Activated T-cell treated with anti-CD3 and anti-CD28 coated beads, Interleukin-2, amount 50 U/mL, for 24 hours (primary cell): ENCODE results near the gene LSMEM2.
"Not testable (repeated sequence)": the region's sequence is repeated elsewhere in the genome, so short reads cannot be mapped to it uniquely, and the experiment has no call there.

Source experiments
- DNase-seq: peaks from one replicate; pipeline ENCODE4 v3.0.0-alpha.2; 2020
- H3K27ac Mint-ChIP-seq: 2 replicates; pipeline ENCODE4 v1.8.0; 2020; ENCODE audit warnings: mild to moderate bottlenecking, mixed read lengths
- H3K27me3 Mint-ChIP-seq: 2 replicates; pipeline ENCODE4 v1.8.0; 2020; ENCODE audit warnings: mixed read lengths
- H3K36me3 Mint-ChIP-seq: 2 replicates; pipeline ENCODE4 v1.8.0; 2020; ENCODE audit warnings: low read depth, mixed read lengths
- H3K4me1 Mint-ChIP-seq: 2 replicates; pipeline ENCODE4 v1.8.0; 2020; ENCODE audit warnings: low read depth, mixed read lengths
- H3K4me3 Mint-ChIP-seq: 2 replicates; pipeline ENCODE4 v1.8.0; 2020; ENCODE audit warnings: mild to moderate bottlenecking, moderate library complexity, mixed read lengths
- H3K9me3 Mint-ChIP-seq: 2 replicates; pipeline ENCODE4 v1.8.0; 2020; ENCODE audit warnings: mixed read lengths

Gene LSMEM2

DNA sequence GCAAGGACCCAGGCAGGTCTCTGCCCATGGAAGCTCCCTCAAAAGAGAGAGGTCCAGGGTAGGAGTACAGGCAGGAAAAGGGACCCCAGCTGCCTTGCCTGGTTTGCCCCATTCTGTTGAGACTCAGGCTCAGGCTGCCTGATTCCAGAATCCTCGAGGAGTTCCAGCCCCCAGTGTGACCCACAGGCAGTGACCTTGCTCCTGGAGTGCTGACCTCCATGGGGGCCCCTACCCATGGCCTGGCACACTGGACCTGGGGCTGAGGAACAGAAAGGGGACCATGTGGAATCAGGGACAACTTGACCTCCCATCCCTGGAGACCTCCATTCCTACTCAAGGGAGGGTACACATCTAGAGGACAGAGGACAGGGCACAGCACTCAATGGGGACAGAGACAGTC lies 13.3 kb upstream of the LSMEM2 start:
- no peaks in the 10 kb centered on the region for H3K9me3 Mint-ChIP-seq
- no peaks in the 10 kb centered on the region for H3K36me3 Mint-ChIP-seq
- no peak for DNase-seq
- H3K27me3 Mint-ChIP-seq: peaks cover 24% of the 10 kb centered on the region
- no peak overlapping the region for H3K4me3 Mint-ChIP-seq
- H3K27ac Mint-ChIP-seq: peak overlapping the region; percentile 50
- H3K4me1 Mint-ChIP-seq: peaks cover 1% of the 10 kb centered on the region

DNA sequence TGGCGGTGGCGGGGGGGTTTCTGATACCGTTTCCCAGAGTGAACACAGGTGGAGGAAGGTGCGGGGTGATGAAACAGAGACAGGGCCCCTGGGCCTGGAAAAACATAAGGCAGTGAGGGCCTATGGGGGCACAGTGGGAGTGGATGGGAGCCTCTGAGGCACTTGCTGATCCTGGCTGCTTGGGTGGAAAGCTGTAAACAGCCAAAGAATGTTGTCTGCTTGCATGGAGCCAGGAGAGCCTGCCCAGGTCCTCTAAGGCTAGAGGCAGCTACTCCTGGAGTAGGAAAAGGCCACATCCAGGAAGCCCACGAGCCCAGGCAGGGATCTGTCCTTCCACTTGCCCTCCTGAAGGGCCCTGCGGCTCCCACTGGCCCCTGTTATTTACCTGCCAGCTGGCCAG lies 12.9 kb upstream of the LSMEM2 start:
- H3K4me1 Mint-ChIP-seq: peaks cover 1% of the 10 kb centered on the region
- H3K9me3 Mint-ChIP-seq: no peaks in the 10 kb centered on the region
- peak overlapping the region; percentile 50 for H3K27ac Mint-ChIP-seq
- no peaks in the 10 kb centered on the region for H3K36me3 Mint-ChIP-seq
- DNase-seq: no peak
- H3K4me3 Mint-ChIP-seq: no peak overlapping the region
- peaks cover 24% of the 10 kb centered on the region for H3K27me3 Mint-ChIP-seq

DNA sequence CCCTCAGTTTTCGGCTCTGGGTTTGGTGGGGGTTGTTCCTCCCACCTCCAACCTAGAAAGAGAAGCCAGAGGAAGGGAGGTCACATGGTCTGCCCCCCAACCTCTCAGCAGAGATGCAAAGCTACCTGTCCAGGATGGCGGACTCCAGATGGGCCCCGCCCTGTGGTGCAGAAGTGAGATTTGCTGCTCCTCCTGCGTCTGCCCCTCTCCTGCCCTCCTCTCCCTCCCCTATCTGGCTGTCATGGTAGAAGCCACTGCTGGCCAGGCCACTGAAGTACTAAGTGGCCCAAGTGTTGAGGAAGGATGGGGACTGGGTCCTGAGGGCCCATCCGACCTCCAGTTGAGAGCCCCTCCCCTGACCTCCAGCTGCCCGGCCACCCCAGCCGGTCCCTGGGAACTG lies 12.1 kb upstream of the LSMEM2 start:
- DNase-seq: no peak
- H3K36me3 Mint-ChIP-seq: no peaks in the 10 kb centered on the region
- no peaks in the 10 kb centered on the region for H3K9me3 Mint-ChIP-seq
- no peak overlapping the region for H3K4me3 Mint-ChIP-seq
- peaks cover 24% of the 10 kb centered on the region for H3K27me3 Mint-ChIP-seq
- H3K27ac Mint-ChIP-seq: no peak overlapping the region
- peaks cover 4% of the 10 kb centered on the region for H3K4me1 Mint-ChIP-seq

DNA sequence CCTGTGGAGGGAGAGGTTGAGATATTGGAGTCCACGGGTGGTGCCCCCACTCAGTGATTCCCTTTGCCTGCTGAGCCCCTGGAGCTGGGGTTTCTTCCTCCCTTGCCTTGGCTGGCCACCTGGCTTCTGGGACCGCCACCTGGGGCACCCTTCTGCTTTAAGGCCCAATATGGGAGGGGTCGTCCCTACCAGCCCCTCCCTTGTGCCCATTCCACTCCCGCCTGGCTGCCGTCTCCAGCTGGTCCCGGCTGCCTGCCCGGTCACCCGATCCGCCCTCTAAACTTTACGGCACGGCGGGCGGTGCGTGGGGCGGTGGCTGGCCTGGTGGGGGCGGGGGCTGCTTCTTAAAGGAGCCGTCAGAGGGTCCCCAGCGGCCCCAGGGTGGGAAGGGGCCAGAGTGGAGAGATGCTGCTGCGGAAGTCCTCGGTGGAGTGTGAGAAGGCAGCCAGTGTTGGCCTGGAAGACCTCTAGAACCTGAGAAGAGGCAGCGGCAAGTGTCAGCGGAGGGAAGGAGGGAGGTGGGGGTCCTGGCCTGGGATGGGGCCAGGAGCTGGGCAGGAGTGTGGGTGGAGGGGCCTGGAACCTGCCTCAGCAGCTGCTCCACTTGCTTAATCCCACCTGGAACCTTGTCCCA lies 11.5 kb upstream of the LSMEM2 start:
- Mint-ChIP-seq H3K4me3 (no peak overlapping the region), H3K36me3 (no peaks in the 10 kb centered on the region), H3K9me3 (no peaks in the 10 kb centered on the region), H3K27ac (no peak overlapping the region), H3K27me3 (peaks cover 24% of the 10 kb centered on the region), H3K4me1 (peaks cover 5% of the 10 kb centered on the region)
- DNase-seq: no peak

DNA sequence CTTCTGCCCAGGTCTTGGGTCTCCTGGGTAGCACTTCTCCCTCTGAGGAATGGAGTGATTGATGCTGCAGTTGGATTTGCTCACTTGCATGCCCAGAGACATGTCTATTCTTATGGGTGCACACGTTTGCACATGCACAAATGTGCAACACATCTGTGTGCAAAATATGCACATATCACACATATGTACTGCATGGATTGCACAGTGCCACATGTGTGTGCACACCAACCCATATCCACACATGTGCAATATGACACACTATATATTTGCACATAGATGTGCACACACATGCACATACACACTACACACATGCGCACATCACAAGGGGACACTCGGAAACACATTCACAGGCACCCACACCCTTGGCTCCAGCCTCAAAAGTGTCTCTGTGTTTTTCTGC lies 10.6 kb upstream of the LSMEM2 start:
- Mint-ChIP-seq H3K36me3 (no peaks in the 10 kb centered on the region), H3K4me3 (no peak overlapping the region), H3K9me3 (no peaks in the 10 kb centered on the region), H3K4me1 (peaks cover 11% of the 10 kb centered on the region), H3K27me3 (peaks cover 29% of the 10 kb centered on the region), H3K27ac (no peak overlapping the region)
- DNase-seq: no peak

DNA sequence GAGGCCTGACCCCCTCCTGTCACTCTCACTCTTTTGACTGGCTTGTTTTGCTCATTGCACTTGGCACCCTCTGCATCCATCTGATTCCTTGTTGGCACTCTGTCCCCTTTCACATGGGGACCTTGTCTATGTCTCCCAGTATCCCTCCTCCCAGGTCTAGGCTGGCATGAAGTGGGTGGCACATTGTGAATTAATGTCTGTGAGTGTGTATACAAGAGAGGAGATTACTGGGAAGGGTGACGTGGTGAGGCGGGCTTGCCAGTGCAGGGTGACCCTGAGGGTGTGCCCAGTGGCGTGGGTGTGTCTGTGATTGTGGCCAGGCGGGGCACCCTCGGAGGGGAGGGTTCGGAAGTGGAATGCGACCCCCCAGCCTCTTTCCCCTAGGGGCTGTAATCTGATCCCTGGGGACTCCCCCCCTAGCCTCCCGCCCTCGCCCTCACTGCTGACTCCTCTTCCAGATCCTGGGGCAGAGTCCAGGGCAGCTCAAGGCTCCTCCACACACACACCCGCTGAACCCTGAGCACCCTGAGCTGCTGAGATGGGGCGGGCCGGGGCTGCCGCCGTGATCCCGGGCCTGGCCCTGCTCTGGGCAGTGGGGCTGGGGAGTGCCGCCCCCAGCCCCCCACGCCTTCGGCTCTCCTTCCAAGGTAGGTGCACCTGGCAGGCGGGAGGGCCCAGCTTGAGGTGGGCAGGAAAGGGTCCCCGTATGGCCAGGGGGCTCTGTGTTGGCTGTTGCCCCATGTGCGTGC lies 10.0 kb upstream of the LSMEM2 start, which contains the start of gene SEMA3B:
Gene SEMA3B (plus strand): TSS at position 445 of the 749 bp plus-strand sequence. CDS start 94 bp downstream, at position 539.
- no peak within 1 kb of the TSS for H3K4me3 Mint-ChIP-seq
- H3K36me3 Mint-ChIP-seq: no peaks in the 10 kb centered on the region
- peaks cover 12% of the 10 kb centered on the region for H3K4me1 Mint-ChIP-seq
- H3K9me3 Mint-ChIP-seq: no peaks in the 10 kb centered on the region
- peaks cover 33% of the 10 kb centered on the region for H3K27me3 Mint-ChIP-seq
- DNase-seq: no peak
- H3K27ac Mint-ChIP-seq: peak within 1 kb of the TSS; percentile 52

DNA sequence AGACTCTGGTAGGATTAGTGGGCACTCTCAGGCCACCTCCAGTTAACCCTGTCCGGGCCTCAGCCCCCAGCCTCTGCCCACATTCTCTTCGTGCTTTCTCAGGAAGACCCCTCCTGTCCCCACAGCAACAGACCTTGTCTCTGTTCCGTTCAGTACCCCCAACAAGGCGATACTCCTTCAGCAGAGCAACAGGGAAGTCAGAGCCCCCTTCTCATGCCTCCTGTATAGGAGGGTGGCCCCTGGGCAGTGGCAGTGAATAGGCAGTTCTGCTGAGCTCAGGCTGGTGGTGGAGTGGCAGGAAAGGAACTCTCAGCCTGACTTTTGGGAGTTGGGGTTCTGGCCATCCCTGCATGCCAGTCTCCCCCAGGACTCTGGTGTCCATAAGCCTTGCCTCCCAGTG lies 9.4 kb upstream of the LSMEM2 start:
- no peak for DNase-seq
- no peaks in the 10 kb centered on the region for H3K9me3 Mint-ChIP-seq
- H3K4me1 Mint-ChIP-seq: peaks cover 17% of the 10 kb centered on the region
- H3K36me3 Mint-ChIP-seq: no peaks in the 10 kb centered on the region
- peaks cover 39% of the 10 kb centered on the region for H3K27me3 Mint-ChIP-seq
- H3K27ac Mint-ChIP-seq: no peak overlapping the region
- H3K4me3 Mint-ChIP-seq: no peak overlapping the region

DNA sequence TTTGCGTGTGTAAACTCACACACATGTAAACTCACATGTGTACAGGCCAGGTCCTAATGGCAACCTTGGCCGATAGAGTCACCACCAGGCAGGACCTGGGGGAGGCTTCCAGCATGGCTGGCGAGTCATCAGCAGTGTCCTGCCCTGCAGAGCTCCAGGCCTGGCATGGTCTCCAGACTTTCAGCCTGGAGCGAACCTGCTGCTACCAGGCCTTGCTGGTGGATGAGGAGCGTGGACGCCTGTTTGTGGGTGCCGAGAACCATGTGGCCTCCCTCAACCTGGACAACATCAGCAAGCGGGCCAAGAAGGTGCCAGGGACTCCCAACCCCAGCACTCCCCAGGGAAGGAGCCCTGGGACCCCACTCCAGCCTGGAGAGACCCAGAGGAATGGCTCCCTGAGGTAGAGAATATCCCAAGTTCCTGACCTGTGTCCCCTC lies 8.9 kb upstream of the LSMEM2 start:
- no peaks in the 10 kb centered on the region for H3K9me3 Mint-ChIP-seq
- DNase-seq: no peak

DNA sequence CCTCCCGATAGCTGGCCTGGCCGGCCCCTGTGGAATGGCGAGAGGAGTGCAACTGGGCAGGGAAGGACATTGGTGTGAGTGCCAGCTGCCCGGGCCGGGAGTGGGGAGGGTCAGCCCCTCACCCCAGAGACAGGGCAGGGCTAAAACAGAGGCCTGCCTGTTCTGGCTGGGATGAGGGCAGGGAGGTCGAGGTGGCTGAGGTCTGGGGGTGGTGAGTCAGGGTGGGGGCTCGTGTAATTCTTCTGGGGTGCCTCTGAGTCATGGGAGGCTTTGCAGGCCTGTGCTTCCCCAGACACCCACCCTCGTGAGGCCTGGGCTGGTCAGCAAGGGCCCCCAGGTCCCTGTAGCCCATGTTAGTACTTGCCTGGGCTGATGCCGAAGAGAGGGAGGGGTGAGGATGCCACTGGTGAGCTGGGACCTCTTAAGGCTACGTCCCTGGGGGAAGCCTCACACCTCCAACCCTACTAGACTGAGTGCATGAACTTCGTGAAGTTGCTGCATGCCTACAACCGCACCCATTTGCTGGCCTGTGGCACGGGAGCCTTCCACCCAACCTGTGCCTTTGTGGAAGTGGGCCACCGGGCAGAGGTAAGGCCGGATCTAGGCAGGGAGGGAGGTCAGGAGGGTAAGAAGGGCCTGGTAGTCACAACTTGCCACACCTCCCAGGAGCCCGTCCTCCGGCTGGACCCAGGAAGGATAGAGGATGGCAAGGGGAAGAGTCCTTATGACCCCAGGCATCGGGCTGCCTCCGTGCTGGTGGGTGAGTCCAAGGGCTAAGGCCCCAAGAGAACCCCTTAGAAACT lies 8.3 kb upstream of the LSMEM2 start:
- Mint-ChIP-seq H3K4me3 (no peak overlapping the region), H3K27ac (peak overlapping the region; percentile 14), H3K36me3 (no peaks in the 10 kb centered on the region), H3K9me3 (no peaks in the 10 kb centered on the region), H3K4me1 (peaks cover 26% of the 10 kb centered on the region), H3K27me3 (peaks cover 47% of the 10 kb centered on the region)
- DNase-seq: no peak

More for the DNA sequence above, 8.9 kb upstream of the LSMEM2 start:
- Mint-ChIP-seq H3K36me3 (no peaks in the 10 kb centered on the region), H3K4me1 (peaks cover 20% of the 10 kb centered on the region), H3K4me3 (no peak overlapping the region), H3K27ac (no peak overlapping the region), H3K27me3 (peaks cover 43% of the 10 kb centered on the region)

DNA sequence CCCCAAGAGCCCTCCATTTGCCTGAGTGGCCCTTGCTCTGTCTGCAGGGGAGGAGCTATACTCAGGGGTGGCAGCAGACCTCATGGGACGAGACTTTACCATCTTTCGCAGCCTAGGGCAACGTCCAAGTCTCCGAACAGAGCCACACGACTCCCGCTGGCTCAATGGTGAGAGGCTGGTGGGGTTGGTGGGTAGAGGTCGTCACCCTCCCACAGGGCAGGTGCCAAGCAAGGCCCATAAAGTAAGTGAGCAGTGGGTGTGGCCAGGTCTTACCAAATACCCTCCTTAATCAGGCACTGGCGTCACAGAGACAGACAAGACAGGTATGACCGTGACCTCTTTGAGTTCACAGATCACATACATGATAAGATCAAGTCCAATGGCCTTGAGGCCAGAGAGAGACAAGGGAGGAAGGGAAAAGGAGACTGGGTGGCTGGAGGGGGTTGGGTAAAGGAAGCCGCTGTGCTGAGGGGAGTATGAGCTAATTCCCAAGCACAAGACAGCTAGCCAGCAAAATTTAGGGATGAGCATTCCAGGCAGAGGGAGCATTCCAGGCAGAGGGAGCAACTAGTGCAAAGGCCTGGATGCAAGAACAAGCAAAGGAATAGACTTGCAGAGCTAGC lies 7.5 kb upstream of the LSMEM2 start:
- peaks cover 49% of the 10 kb centered on the region for H3K27me3 Mint-ChIP-seq
- H3K4me1 Mint-ChIP-seq: peaks cover 31% of the 10 kb centered on the region
- no peaks in the 10 kb centered on the region for H3K9me3 Mint-ChIP-seq
- no peaks in the 10 kb centered on the region for H3K36me3 Mint-ChIP-seq
- no peak overlapping the region for H3K4me3 Mint-ChIP-seq
- no peak overlapping the region for H3K27ac Mint-ChIP-seq
- no peak for DNase-seq

DNA sequence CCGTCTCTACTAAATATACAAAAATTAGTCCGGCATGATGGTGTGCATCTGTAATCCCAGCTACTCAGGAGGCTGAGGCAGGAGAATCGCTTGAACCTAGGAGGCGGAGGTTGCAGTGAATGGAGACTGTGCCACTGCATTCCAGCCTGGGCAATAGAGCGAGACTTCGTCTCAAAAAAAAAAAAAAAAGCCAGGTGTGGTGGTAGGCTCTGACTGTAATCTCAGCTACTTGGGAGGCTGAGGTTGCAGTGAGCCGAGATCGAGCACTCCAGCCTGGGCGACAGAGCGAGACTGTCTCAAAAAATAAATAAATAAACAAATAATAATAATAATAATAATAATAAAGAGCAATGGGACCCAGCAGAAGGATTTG lies 6.4 kb upstream of the LSMEM2 start:
- peaks cover 47% of the 10 kb centered on the region for H3K27me3 Mint-ChIP-seq
- not testable (repeated sequence) for H3K4me3 Mint-ChIP-seq, H3K9me3 Mint-ChIP-seq, DNase-seq, H3K36me3 Mint-ChIP-seq, H3K27ac Mint-ChIP-seq
- H3K4me1 Mint-ChIP-seq: peaks cover 31% of the 10 kb centered on the region

DNA sequence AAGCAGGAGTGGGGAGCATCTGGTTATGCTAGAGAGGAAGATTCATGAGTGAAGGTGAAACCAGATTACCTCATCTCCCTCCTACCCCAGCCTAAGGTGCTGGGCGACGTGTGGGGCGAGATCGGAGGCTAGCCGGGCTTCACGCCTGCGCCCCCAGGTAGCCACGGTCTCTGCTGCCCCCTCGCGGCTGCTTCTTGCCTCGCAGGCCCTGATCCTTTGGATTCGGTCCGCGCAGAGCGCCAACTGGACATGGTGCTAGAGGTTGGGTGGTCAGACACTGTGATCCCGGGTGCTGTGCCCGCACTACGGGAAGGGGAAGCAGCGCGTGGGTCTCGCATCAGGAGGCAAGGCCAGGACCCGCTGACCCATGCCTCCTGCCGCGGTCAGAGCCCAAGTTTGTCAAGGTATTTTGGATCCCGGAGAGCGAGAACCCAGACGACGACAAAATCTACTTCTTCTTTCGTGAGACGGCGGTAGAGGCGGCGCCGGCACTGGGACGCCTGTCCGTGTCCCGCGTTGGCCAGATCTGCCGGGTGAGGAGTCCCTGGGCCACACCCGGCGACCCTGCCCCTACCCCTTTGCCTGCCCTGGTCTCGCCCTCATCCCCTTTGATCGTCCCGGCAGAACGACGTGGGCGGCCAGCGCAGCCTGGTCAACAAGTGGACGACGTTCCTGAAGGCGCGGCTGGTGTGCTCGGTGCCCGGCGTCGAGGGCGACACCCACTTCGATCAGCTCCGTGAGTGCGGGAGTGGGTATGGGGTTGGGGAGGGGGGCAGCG lies 5.8 kb upstream of the LSMEM2 start:
- peak; percentile 95 for DNase-seq
- no peaks in the 10 kb centered on the region for H3K36me3 Mint-ChIP-seq
- peak overlapping the region; percentile 70 for H3K27ac Mint-ChIP-seq
- peaks cover 31% of the 10 kb centered on the region for H3K4me1 Mint-ChIP-seq
- no peaks in the 10 kb centered on the region for H3K9me3 Mint-ChIP-seq
- H3K27me3 Mint-ChIP-seq: peaks cover 49% of the 10 kb centered on the region
- H3K4me3 Mint-ChIP-seq: peak overlapping the region; percentile 63

DNA sequence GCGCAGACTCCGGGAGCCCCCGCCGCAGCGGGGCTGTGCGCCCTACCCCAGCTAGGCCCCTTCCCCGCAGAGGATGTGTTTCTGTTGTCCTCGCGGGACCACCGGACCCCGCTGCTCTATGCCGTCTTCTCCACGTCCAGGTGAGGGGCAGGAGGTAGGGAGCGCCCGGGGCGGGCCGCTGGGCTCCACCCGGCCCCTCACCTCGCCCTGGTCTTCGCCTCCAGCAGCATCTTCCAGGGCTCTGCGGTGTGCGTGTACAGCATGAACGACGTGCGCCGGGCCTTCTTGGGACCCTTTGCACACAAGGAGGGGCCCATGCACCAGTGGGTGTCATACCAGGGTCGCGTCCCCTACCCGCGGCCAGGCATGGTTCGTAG lies 5.2 kb upstream of the LSMEM2 start:
- H3K36me3 Mint-ChIP-seq: no peaks in the 10 kb centered on the region
- H3K9me3 Mint-ChIP-seq: no peaks in the 10 kb centered on the region
- peaks cover 52% of the 10 kb centered on the region for H3K27me3 Mint-ChIP-seq
- no peak for DNase-seq
- H3K4me3 Mint-ChIP-seq: no peak overlapping the region
- H3K4me1 Mint-ChIP-seq: peaks cover 31% of the 10 kb centered on the region
- no peak overlapping the region for H3K27ac Mint-ChIP-seq
